Spleen (tissue), 7 donors: Measurements from ENCODE around the gene NEDD4L.

Experiments
- POLR2A ChIP-seq, 3 donors: fragments of 450-650 bp; IDR thresholded peaks; one replicate each; pipeline ENCODE4 v1.5.1; 2017; ENCODE audit warnings: antibody characterized with exemption in 3 of 3, mild to moderate bottlenecking in 1 of 3
- POLR2AphosphoS5 ChIP-seq, 3 donors: sonication (generic); formaldehyde crosslinking; IDR thresholded peaks; one replicate each; pipeline ENCODE4 v1.5.1; 2017; ENCODE audit warnings: antibody characterized with exemption in 3 of 3
- TF ChIP-seq, protein P1 (sequence below), 11 experiments: fragments of 200-600 bp in 7 of 11; fragments of 450-650 bp in 4 of 11; sonication (generic) in 4 of 11; IDR thresholded peaks in 8 of 11; conservative IDR thresholded peaks in 3 of 11; 1 replicate in 7 of 11; 2 replicates in 4 of 11; pipeline versions ENCODE4 v1.4.0 to v1.8.0; 2016 to 2021; ENCODE audit warnings: antibody characterized with exemption in 11 of 11, inconsistent platforms in 4 of 11, mild to moderate bottlenecking in 1 of 11
- donor health status: DM: no; HTN: no; CAD: no; lungs with moderate emphysema.
- donor health status: DM: no; HTN: no; CAD: no.
- donor health status: DM: no; HTN: no; CAD: no.

DNA sequence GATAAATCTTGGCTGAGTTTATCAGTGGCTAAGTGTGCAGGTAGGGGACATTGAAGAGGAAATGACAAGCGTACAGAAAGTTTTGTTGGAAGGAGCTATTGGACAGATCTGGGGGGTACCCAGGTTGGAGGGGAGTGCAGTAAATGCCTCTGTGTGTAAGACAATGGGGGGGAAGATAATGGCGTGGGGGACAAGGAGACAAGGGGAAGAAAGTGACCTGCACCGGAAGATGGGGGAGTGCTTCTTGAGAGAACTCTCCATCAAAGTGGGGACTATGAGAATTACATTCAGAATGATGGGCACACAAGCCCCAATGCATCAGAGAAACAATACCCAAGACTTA lies 394.9 kb downstream of the NEDD4L start:
- no peak for TF ChIP-seq POLR2A (IDR thresholded peaks at IDR 0.05)
- TF ChIP-seq, protein P1, sequence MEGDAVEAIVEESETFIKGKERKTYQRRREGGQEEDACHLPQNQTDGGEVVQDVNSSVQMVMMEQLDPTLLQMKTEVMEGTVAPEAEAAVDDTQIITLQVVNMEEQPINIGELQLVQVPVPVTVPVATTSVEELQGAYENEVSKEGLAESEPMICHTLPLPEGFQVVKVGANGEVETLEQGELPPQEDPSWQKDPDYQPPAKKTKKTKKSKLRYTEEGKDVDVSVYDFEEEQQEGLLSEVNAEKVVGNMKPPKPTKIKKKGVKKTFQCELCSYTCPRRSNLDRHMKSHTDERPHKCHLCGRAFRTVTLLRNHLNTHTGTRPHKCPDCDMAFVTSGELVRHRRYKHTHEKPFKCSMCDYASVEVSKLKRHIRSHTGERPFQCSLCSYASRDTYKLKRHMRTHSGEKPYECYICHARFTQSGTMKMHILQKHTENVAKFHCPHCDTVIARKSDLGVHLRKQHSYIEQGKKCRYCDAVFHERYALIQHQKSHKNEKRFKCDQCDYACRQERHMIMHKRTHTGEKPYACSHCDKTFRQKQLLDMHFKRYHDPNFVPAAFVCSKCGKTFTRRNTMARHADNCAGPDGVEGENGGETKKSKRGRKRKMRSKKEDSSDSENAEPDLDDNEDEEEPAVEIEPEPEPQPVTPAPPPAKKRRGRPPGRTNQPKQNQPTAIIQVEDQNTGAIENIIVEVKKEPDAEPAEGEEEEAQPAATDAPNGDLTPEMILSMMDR (IDR thresholded peaks at IDR 0.05 in 8 of 11, conservative IDR thresholded peaks at IDR 0.05 in 3 of 11) = no peak
- TF ChIP-seq POLR2AphosphoS5 (IDR thresholded peaks at IDR 0.05) = no peak
